Measurements from ENCODE around the gene NKAIN4.

- TF ChIP-seq CTCF (IDR thresholded peaks at IDR 0.05 in 4 of 5, conservative IDR thresholded peaks at IDR 0.05 in 1 of 5): no peak
- no peak for TF ChIP-seq POLR2A (IDR thresholded peaks at IDR 0.05)
Observed at GRCh38 chr20:63226042-63226943, 28.0 kb downstream of the NKAIN4 start.

Data from gastrocnemius medialis (tissue), 4 donors.